A673 (cell line): Measurements from ENCODE around the gene KCNJ9. TPM values are rescaled to one million over a fixed set of nuclear protein-coding genes. Genes with fewer than 3 reads are reported as not detected.

Source experiments
- BruUV-seq: library from RNA; stranded (reverse); fragments of 400-500 nt; replicated peaks from 2 replicates; lab custom pipeline; 2021; lab: Mats Ljungman, UMichigan
- CTCF ChIA-PET: fragments of 300-600 bp; sonication (Branson Sonifier 250); formaldehyde crosslinking; loops from one replicate; lab custom pipeline; 2022; ENCODE audit warnings: antibody characterized with exemption; lab: Charles Lee
- POLR2A ChIA-PET: fragments of 300-600 bp; sonication (Branson Sonifier 250); formaldehyde crosslinking; loops from one replicate; lab custom pipeline; 2022; ENCODE audit warnings: antibody characterized with exemption; ENCODE audit not compliant: low non-redundant PET; lab: Charles Lee
- DNase-seq: peaks from one replicate; pipeline ENCODE4 v3.0.0-alpha.2; 2015; ENCODE audit warnings: low spot score
- H3K27ac ChIP-seq: fragments of 200-600 bp; sonication (generic); 2 replicates; pipeline ENCODE4 v1.5.1; 2016; ENCODE audit warnings: mixed run types, low read depth, mild to moderate bottlenecking, mixed read lengths, antibody characterized with exemption, low read length; ENCODE audit not compliant: poor library complexity, severe bottlenecking
- H3K27me3 ChIP-seq: fragments of 200-600 bp; sonication (generic); replicated peaks from 2 replicates; pipeline ENCODE4 v1.6.1; 2017; ENCODE audit warnings: mixed run types, low read depth, mild to moderate bottlenecking, mixed read lengths, antibody characterized with exemption, low read length; ENCODE audit not compliant: insufficient read depth, poor library complexity
- H3K36me3 ChIP-seq: fragments of 200-600 bp; sonication (generic); 2 replicates; pipeline ENCODE4 v1.6.1; 2016; ENCODE audit warnings: mixed run types, mild to moderate bottlenecking, mixed read lengths, antibody characterized with exemption, low read length; ENCODE audit not compliant: insufficient read depth, poor library complexity, severe bottlenecking
- H3K4me1 ChIP-seq: fragments of 200-600 bp; sonication (generic); 2 replicates; pipeline ENCODE4 v1.6.1; 2017; ENCODE audit warnings: mixed run types, mild to moderate bottlenecking, mixed read lengths, antibody characterized with exemption, low read length; ENCODE audit not compliant: insufficient read depth, poor library complexity, severe bottlenecking
- H3K4me3 ChIP-seq: fragments of 200-600 bp; sonication (generic); 2 replicates; pipeline ENCODE4 v1.5.1; 2016; ENCODE audit warnings: low read depth, mixed run types, mild to moderate bottlenecking, mixed read lengths, low read length; ENCODE audit not compliant: poor library complexity, severe bottlenecking
- H3K9me3 ChIP-seq: fragments of 200-600 bp; sonication (generic); 2 replicates; pipeline ENCODE4 v1.6.1; 2016; ENCODE audit warnings: mixed run types, low read depth, mild to moderate bottlenecking, mixed read lengths, antibody characterized with exemption, low read length; ENCODE audit not compliant: poor library complexity, severe bottlenecking
- CTCF ChIP-seq: fragments of 300-800, 200-600 bp; sonication (generic); conservative IDR thresholded peaks from 2 replicates; pipeline ENCODE4 v1.5.1; 2017; ENCODE audit warnings: low read depth, mild to moderate bottlenecking, antibody characterized with exemption, low read length, moderate library complexity, mixed read lengths
- EZH2 ChIP-seq: fragments of 200-600 bp; sonication (generic); IDR thresholded peaks from 2 replicates; pipeline ENCODE4 v1.6.1; 2017; ENCODE audit warnings: borderline replicate concordance, low read depth, mild to moderate bottlenecking, mixed read lengths, antibody characterized with exemption, low read length; ENCODE audit not compliant: poor library complexity, severe bottlenecking
- intact Hi-C: fragments of 100-400 bp; cut with micrococcal nuclease; formaldehyde crosslinking; loops from one replicate; pipeline ENCODE4 v1.10.0; 2022; ENCODE audit not compliant: unreplicated experiment
- total RNA-seq: library from RNA; stranded (reverse); gene quantifications from 2 replicates; pipeline ENCODE4 v1.2.3, GENCODE V29; 2021

The KCNJ9 gene
- total RNA-seq, 1 experiment from 2014 or later: not detected

GRCh38 chr1:160114085-160114484 lies 32.7 kb downstream of the KCNJ9 start:
- Histone ChIP-seq H3K27me3 (no peaks in the 10 kb centered on the region), H3K27ac (no peak overlapping the region), H3K36me3 (no peaks in the 10 kb centered on the region), H3K9me3 (no peaks in the 10 kb centered on the region), H3K4me1 (peaks cover 5% of the 10 kb centered on the region), H3K4me3 (no peak overlapping the region)
- CTCF ChIA-PET: interaction anchor here (0.6 kb wide), 1 partner anchor 929 kb away, joined by 3 read pairs; no protein-coding TSS in a partner anchor
- POLR2A ChIA-PET: no interaction called here
- intact Hi-C loops: no loop called here
- DNase-seq: no peak
- TF ChIP-seq EZH2 (no peak), CTCF (no peak)
- BruUV-seq: no TSS peak

- no peaks in the 10 kb centered on the region for H3K27me3 ChIP-seq
- POLR2A ChIA-PET: interaction anchor here (0.6 kb wide), 1 partner anchor 89 kb away, joined by 4 read pairs; no protein-coding TSS in a partner anchor
- BruUV-seq: no TSS peak
- peaks cover under 1% of the 10 kb centered on the region for H3K4me1 ChIP-seq
- no peaks in the 10 kb centered on the region for H3K36me3 ChIP-seq
- no peak for DNase-seq
- H3K9me3 ChIP-seq: no peaks in the 10 kb centered on the region
- CTCF ChIA-PET: no interaction called here
- intact Hi-C loops: no loop called here
- no peak within 1 kb of the TSS for H3K27ac ChIP-seq
- H3K4me3 ChIP-seq: no peak within 1 kb of the TSS
- no peak for TF ChIP-seq CTCF
- TF ChIP-seq EZH2: no peak
Measured at GRCh38 chr1:160115545-160116282, 34.4 kb downstream of the KCNJ9 start, which contains the start of gene ATP1A2. Gene ATP1A2, plus strand, starts transcription at chr1:160115759. Its CDS starts 103 bp downstream, at chr1:160115862.

GRCh38 chr1:160116283-160117147 lies 35.2 kb downstream of the KCNJ9 start:
- H3K4me1 ChIP-seq: no peaks in the 10 kb centered on the region
- POLR2A ChIA-PET: no interaction called here
- CTCF ChIA-PET: no interaction called here
- no peaks in the 10 kb centered on the region for H3K36me3 ChIP-seq
- intact Hi-C loops: no loop called here
- no peaks in the 10 kb centered on the region for H3K27me3 ChIP-seq
- H3K9me3 ChIP-seq: no peaks in the 10 kb centered on the region
- DNase-seq: no peak
- no peak for TF ChIP-seq CTCF
- no peak for TF ChIP-seq EZH2
- H3K4me3 ChIP-seq: no peak overlapping the region
- H3K27ac ChIP-seq: no peak overlapping the region
- BruUV-seq: no TSS peak
